ENCODE results near the gene MANBA.
"Not testable (repeated sequence)": the region's sequence is repeated elsewhere in the genome, so short reads cannot be mapped to it uniquely, and the experiment has no call there.

Gene MANBA

GRCh38 chr4:102718833-102719575 lies 41.8 kb downstream of the MANBA start:
- DNase-seq: not testable (repeated sequence)

GRCh38 chr4:102717448-102718092 lies 43.2 kb downstream of the MANBA start:
- DNase-seq: no peak

GRCh38 chr4:102715057-102715456 lies 45.7 kb downstream of the MANBA start:
- no peak for DNase-seq

- DNase-seq: not testable (repeated sequence)
Observed at GRCh38 chr4:102713774-102714173, 47.0 kb downstream of the MANBA start.

GRCh38 chr4:102713096-102713495 lies 47.7 kb downstream of the MANBA start:
- DNase-seq: no peak

- no peak for DNase-seq
Observed at GRCh38 chr4:102710986-102711385, 49.8 kb downstream of the MANBA start.

- not testable (repeated sequence) for DNase-seq
Observed at GRCh38 chr4:102709060-102709459, 51.7 kb downstream of the MANBA start.

- DNase-seq: no peak
Observed at GRCh38 chr4:102707150-102707549, 53.6 kb downstream of the MANBA start.

- DNase-seq: no peak
Observed at GRCh38 chr4:102705391-102705935, 55.3 kb downstream of the MANBA start.

GRCh38 chr4:102696758-102697157 lies 64.0 kb downstream of the MANBA start:
- no peak for DNase-seq

- DNase-seq: no peak
Observed at GRCh38 chr4:102694791-102695190, 66.0 kb downstream of the MANBA start.

- no peak for DNase-seq
Observed at GRCh38 chr4:102693861-102694260, 66.9 kb downstream of the MANBA start.

- DNase-seq: no peak
Observed at GRCh38 chr4:102693262-102693850, 67.4 kb downstream of the MANBA start.

GRCh38 chr4:102692474-102692873 lies 68.3 kb downstream of the MANBA start:
- DNase-seq: no peak

GRCh38 chr4:102687982-102688433 lies 72.8 kb downstream of the MANBA start:
- no peak for DNase-seq

GRCh38 chr4:102687373-102687981 lies 73.3 kb downstream of the MANBA start:
- no peak for DNase-seq

GRCh38 chr4:102685768-102686167 lies 75.0 kb downstream of the MANBA start:
- DNase-seq: no peak

GRCh38 chr4:102684610-102685052 lies 76.1 kb downstream of the MANBA start:
- no peak for DNase-seq

- DNase-seq: no peak
Observed at GRCh38 chr4:102683881-102684609, 76.7 kb downstream of the MANBA start.

- no peak for DNase-seq
Observed at GRCh38 chr4:102678695-102679335, 82.0 kb downstream of the MANBA start.

GRCh38 chr4:102678107-102678506 lies 82.7 kb downstream of the MANBA start:
- DNase-seq: no peak

- DNase-seq: no peak
Observed at GRCh38 chr4:102675141-102675540, 85.6 kb downstream of the MANBA start.
